SK-N-SH (cell line): ENCODE measurements around the gene PARD3. TPM values are rescaled to one million over a fixed set of nuclear protein-coding genes. Genes with fewer than 3 reads are reported as not detected.

Source experiments
- CTCF ChIA-PET: fragments of 300-600, 350-600 bp; formaldehyde crosslinking; extraction: SDS; loops from one replicate; lab custom pipeline; 2021; lab: Yijun Ruan, JAX
- POLR2A ChIA-PET: fragments of 350-600 bp; sonication (Branson Sonifier 250); formaldehyde crosslinking; extraction: SDS; loops from one replicate; lab custom pipeline; 2020; ENCODE audit warnings: antibody characterized with exemption, inconsistent platforms; lab: Yijun Ruan, JAX
- DNase-seq: peaks from one replicate; pipeline ENCODE4 v3.0.0; 2012
- H2AFZ ChIP-seq: fragments of 200-600 bp; sonication (generic); 2 replicates; pipeline ENCODE4 v1.8.1; 2016; ENCODE audit warnings: antibody characterized with exemption, mild to moderate bottlenecking, low read depth
- H3F3A ChIP-seq: fragments of 200-600 bp; sonication (generic); replicated peaks from 2 replicates; pipeline ENCODE3; 2016; ENCODE audit warnings: antibody characterized with exemption, mild to moderate bottlenecking; ENCODE audit not compliant: insufficient read depth
- H3K27ac ChIP-seq, 2 experiments: fragments of 200-500 bp in 1 of 2; fragments of 200-600 bp in 1 of 2; sonication (Bioruptor generic) in 1 of 2; sonication (generic), shearing (Covaris generic) in 1 of 2; 2 replicates each; pipeline versions ENCODE4 v1.5.1 to v1.6.1; 2014 to 2016; ENCODE audit warnings: low read depth in 2 of 2, inconsistent platforms in 1 of 2, low read length in 1 of 2, mild to moderate bottlenecking in 1 of 2, mixed read lengths in 1 of 2
- H3K27me3 ChIP-seq: fragments of 200-600 bp; sonication (generic), shearing (Covaris generic); 2 replicates; pipeline ENCODE4 v1.6.1; 2016; ENCODE audit warnings: mixed run types; ENCODE audit not compliant: insufficient read depth
- H3K36me3 ChIP-seq, 2 experiments: fragments of 200-500 bp in 1 of 2; fragments of 200-600 bp in 1 of 2; sonication (Bioruptor generic) in 1 of 2; sonication (generic) in 1 of 2; replicated peaks in 1 of 2; 2 replicates each; pipeline versions ENCODE3 to v1.5.1; 2014 to 2016; ENCODE audit warnings: low read length in 1 of 2, mild to moderate bottlenecking in 1 of 2; ENCODE audit not compliant: insufficient read depth in 2 of 2, control insufficient read depth in 1 of 2
- H3K4me1 ChIP-seq, 2 experiments: fragments of 200-500 bp in 1 of 2; fragments of 200-600 bp in 1 of 2; sonication (Bioruptor generic) in 1 of 2; sonication (generic), shearing (Covaris generic) in 1 of 2; 2 replicates each; pipeline versions ENCODE4 v1.5.1 to v1.6.1; 2014 to 2016; ENCODE audit warnings: low read depth in 1 of 2, low read length in 1 of 2, mixed run types in 1 of 2; ENCODE audit not compliant: insufficient read depth in 2 of 2, control insufficient read depth in 1 of 2
- H3K4me2 ChIP-seq: fragments of 200-600 bp; sonication (generic), shearing (Covaris generic); 2 replicates; pipeline ENCODE4 v1.6.1; 2017; ENCODE audit warnings: mixed run types
- H3K4me3 ChIP-seq, 2 experiments: fragments of 200-500 bp in 1 of 2; fragments of 200-600 bp in 1 of 2; sonication (Bioruptor generic) in 1 of 2; sonication (generic), shearing (Covaris generic) in 1 of 2; 2 replicates each; pipeline versions ENCODE4 v1.5.1 to v1.8.1; 2014 to 2016; ENCODE audit warnings: low read depth in 2 of 2, inconsistent platforms in 1 of 2, low read length in 1 of 2, mild to moderate bottlenecking in 1 of 2, mixed read lengths in 1 of 2, moderate library complexity in 1 of 2
- H3K79me2 ChIP-seq: fragments of 200-600 bp; sonication (generic); 2 replicates; pipeline ENCODE4 v1.8.1; 2017; ENCODE audit warnings: mild to moderate bottlenecking; ENCODE audit not compliant: insufficient read depth
- H3K9ac ChIP-seq: fragments of 200-600 bp; sonication (generic); 2 replicates; pipeline ENCODE4 v1.6.1; 2017; ENCODE audit warnings: mixed run types
- H3K9me2 ChIP-seq: fragments of 200-600 bp; sonication (generic); 2 replicates; pipeline ENCODE4 v1.6.1; 2017; ENCODE audit warnings: mixed run types
- H3K9me3 ChIP-seq: fragments of 200-600 bp; sonication (generic); 2 replicates; pipeline ENCODE4 v1.6.1; 2017; ENCODE audit warnings: mixed run types, mild to moderate bottlenecking, moderate library complexity
- H4K20me1 ChIP-seq: fragments of 200-600 bp; sonication (generic); 2 replicates; pipeline ENCODE4 v1.6.1; 2017; ENCODE audit warnings: mild to moderate bottlenecking, mixed run types; ENCODE audit not compliant: insufficient read depth
- CTCF ChIP-seq: fragments of 200-600 bp; sonication (generic); IDR thresholded peaks from 2 replicates; pipeline ENCODE4 v1.6.1; 2017; ENCODE audit warnings: antibody characterized with exemption, mild to moderate bottlenecking, moderate library complexity
- EP300 ChIP-seq, 2 experiments: IDR thresholded peaks; 2 replicates each; pipeline versions ENCODE4 v1.4.0 to v1.6.1; 2012; ENCODE audit warnings: borderline replicate concordance in 1 of 2, low read depth in 1 of 2, low read length in 1 of 2
- FOXJ3 ChIP-seq: sonication (generic); formaldehyde crosslinking; IDR thresholded peaks from 2 replicates; pipeline ENCODE4 v1.5.1; 2020; ENCODE audit warnings: mild to moderate bottlenecking, missing genetic modification reagents
- FOXM1 ChIP-seq: IDR thresholded peaks from 2 replicates; pipeline ENCODE4 v1.4.0; 2012; ENCODE audit warnings: low read depth, mild to moderate bottlenecking
- JUND ChIP-seq: IDR thresholded peaks from 2 replicates; pipeline ENCODE4 v1.4.0; 2012
- MAX ChIP-seq: IDR thresholded peaks from 2 replicates; pipeline ENCODE4 v1.4.0; 2012; ENCODE audit warnings: low read depth
- MEF2A ChIP-seq: IDR thresholded peaks from 2 replicates; pipeline ENCODE4 v1.4.0; 2012; ENCODE audit warnings: low read depth, borderline replicate concordance
- MXI1 ChIP-seq: IDR thresholded peaks from 2 replicates; pipeline ENCODE4 v1.6.1; 2012; ENCODE audit warnings: mild to moderate bottlenecking, low read depth, low read length, improper control_type of control experiment
- PBX3 ChIP-seq: IDR thresholded peaks from 2 replicates; pipeline ENCODE4; 2012
- RXRA ChIP-seq: IDR thresholded peaks from 2 replicates; pipeline ENCODE4 v1.4.0; 2012; ENCODE audit warnings: low read depth, mild to moderate bottlenecking, borderline replicate concordance
- SIN3A ChIP-seq: IDR thresholded peaks from 2 replicates; pipeline ENCODE4 v1.6.1; 2012; ENCODE audit warnings: low read depth, mild to moderate bottlenecking, low read length, moderate library complexity, borderline replicate concordance
- SMC3 ChIP-seq: IDR thresholded peaks from 2 replicates; pipeline ENCODE4 v1.6.1; 2012; ENCODE audit warnings: low read depth, low read length, improper control_type of control experiment
- TAF1 ChIP-seq: IDR thresholded peaks from 2 replicates; pipeline ENCODE4 v1.6.1; 2012; ENCODE audit warnings: low read depth, mild to moderate bottlenecking, low read length, moderate library complexity, borderline replicate concordance
- ZBTB33 ChIP-seq: IDR thresholded peaks from 2 replicates; pipeline ENCODE4 v1.4.0; 2012; ENCODE audit warnings: low read depth, borderline replicate concordance
- WGBS: methylation state at CpG from one replicate; pipeline ENCODE4 v1.1.6; 2017; ENCODE audit warnings: low lambda C conversion rate; 5-methylcytosine and 5-hydroxymethylcytosine counted together
- polyA plus RNA-seq, 3 experiments: library from polyadenylated mRNA; depleted of rRNA; stranded (reverse); fragments of >200 nt; gene quantifications; 2 replicates each; pipeline ENCODE4 v1.2.3, GENCODE V29; 2012

PARD3 gene
- polyA plus RNA-seq, 1 of the 3 experiments (the other 2 are of a cell fraction) = 29.4 TPM

- TF ChIP-seq MAX = no peak
Measured at GRCh38 chr10:34178196-34178595, 636.9 kb downstream of the PARD3 start (continued).

GRCh38 chr10:34177445-34177844, 637.7 kb downstream of the PARD3 start:
- no peaks in the 10 kb centered on the region for H4K20me1 ChIP-seq
- no peaks in the 10 kb centered on the region for H3K27me3 ChIP-seq
- WGBS = 90% methylated on average over 11 of the region's 11 CpGs
- H3K79me2 ChIP-seq = no peaks in the 10 kb centered on the region
- H3K27ac ChIP-seq = no peak overlapping the region
- no peak overlapping the region for H3K4me3 ChIP-seq
- TF ChIP-seq MAX = no peak
- TF ChIP-seq MEF2A = no peak
- TF ChIP-seq JUND = no peak
- no peak for TF ChIP-seq MXI1
- no peak for TF ChIP-seq SMC3
- TF ChIP-seq EP300 (IDR thresholded peaks at IDR 0.05; ENCODE audit: borderline replicate concordance in 1 of 2, low read depth in 1 of 2, low read length in 1 of 2) = no peak
- no peak for TF ChIP-seq RXRA
- TF ChIP-seq PBX3 = no peak
- no peak for TF ChIP-seq CTCF
- TF ChIP-seq FOXM1 = no peak
- no peak overlapping the region for H3K9ac ChIP-seq
- H3K4me2 ChIP-seq = no peak overlapping the region
- POLR2A ChIA-PET = no interaction called here
- H3F3A ChIP-seq = no peaks in the 10 kb centered on the region
- DNase-seq = no peak
- H3K36me3 ChIP-seq = no peaks in the 10 kb centered on the region
- no peaks in the 10 kb centered on the region for H3K9me2 ChIP-seq
- H3K9me3 ChIP-seq = no peaks in the 10 kb centered on the region
- peaks cover 11 to 32% of the 10 kb centered on the region in 2 experiments; a peak in 2 of 4 replicates for H3K4me1 ChIP-seq
- CTCF ChIA-PET = interaction anchor here (1.3 kb wide), 1 partner anchor 8 kb away, joined by 3 read pairs; no protein-coding TSS in a partner anchor
- H2AFZ ChIP-seq = no peak overlapping the region

GRCh38 chr10:34176351-34176750, 638.7 kb downstream of the PARD3 start:
- H3K36me3 ChIP-seq = no peaks in the 10 kb centered on the region
- no peaks in the 10 kb centered on the region for H3K79me2 ChIP-seq
- no peak overlapping the region for H3K4me2 ChIP-seq
- ChIA-PET CTCF (interaction anchor here (1.0 kb wide), 1 partner anchor 462 kb away, joined by 5 read pairs; no protein-coding TSS in a partner anchor), POLR2A (no interaction called here)
- no peaks in the 10 kb centered on the region for H4K20me1 ChIP-seq
- TF ChIP-seq ZBTB33 (no peak), FOXJ3 (CRISPR knock-in tag) (no peak), SIN3A (no peak), TAF1 (no peak)
- H3K4me3 ChIP-seq = no peak overlapping the region
- H3K4me1 ChIP-seq = peaks cover 5 to 26% of the 10 kb centered on the region in 2 experiments; a peak in 2 of 4 replicates
- no peak overlapping the region for H3K27ac ChIP-seq
- no peak overlapping the region for H2AFZ ChIP-seq
- no peaks in the 10 kb centered on the region for H3F3A ChIP-seq
- H3K9me2 ChIP-seq = no peaks in the 10 kb centered on the region
- 87% methylated on average over 5 of the region's 5 CpGs for WGBS
- H3K9me3 ChIP-seq = no peaks in the 10 kb centered on the region
- H3K27me3 ChIP-seq = no peaks in the 10 kb centered on the region
- no peak for DNase-seq
- no peak overlapping the region for H3K9ac ChIP-seq
